Measurements from ENCODE around the gene OGN. TPM values are rescaled to one million over a fixed set of nuclear protein-coding genes. Genes with fewer than 3 reads are reported as not detected.

Gene OGN
- total RNA-seq, result 25.6 and 25.9 TPM in 2 replicates

GRCh38 chr9:92404042-92404836 is at the start of gene OGN:
Gene OGN (minus strand): TSS chr9:92404578. CDS start chr9:92403407, 1,171 bp downstream.

GRCh38 chr9:92424340-92424739 is 20.0 kb upstream of the OGN start, which contains the start of gene OMD:
Gene OMD (minus strand): TSS chr9:92424471. CDS start chr9:92417558, 6,913 bp downstream.

Other genes starting within 250 kb of the OGN start
- gene IARS1, start 110.9 kb downstream of the OGN start, total RNA-seq, result 72.6 and 80.5 TPM in 2 replicates
- gene NOL8, start 79.2 kb downstream of the OGN start, total RNA-seq, result 26.8 and 28.4 TPM in 2 replicates
- gene CENPP, start 78.6 kb downstream of the OGN start, total RNA-seq, result 2.4 and 3.6 TPM in 2 replicates
- 11.2 and 12.3 TPM in 2 replicates for gene OMD, start 19.9 kb upstream of the OGN start, total RNA-seq
- 11.1 and 11.6 TPM in 2 replicates for gene ASPN, start 77.9 kb upstream of the OGN start, total RNA-seq
- 39.1 and 50.1 TPM in 2 replicates for gene ECM2, start 131.4 kb upstream of the OGN start, total RNA-seq

Data from cardiac ventricle fibroblast (primary cell).